ENCODE results near the gene NAALADL2. TPM values are rescaled to one million over a fixed set of nuclear protein-coding genes. Genes with fewer than 3 reads are reported as not detected.

NAALADL2 gene
- total and polyA plus RNA-seq, 9 of the 15 experiments (the other 6 are each of a cell fraction or from before 2014, with no cell fraction given) = 0.29 to 1.1 (median 0.79) TPM; not detected in 1

- TF ChIP-seq ZNF639 (CRISPR knock-in tag; conservative IDR thresholded peaks at IDR 0.05 in 1 of 2, IDR thresholded peaks at IDR 0.05 in 1 of 2) = no peak
- TF ChIP-seq CCNT2 (IDR thresholded peaks at IDR 0.05; ENCODE audit: borderline replicate concordance, extremely low read depth, insufficient read length, low read depth, low read length) = no peak
- no peak for TF ChIP-seq ZBTB34 (CRISPR knock-in tag; IDR thresholded peaks at IDR 0.05)
- TF ChIP-seq JUNB (CRISPR knock-in tag; conservative IDR thresholded peaks at IDR 0.05) = no peak
- TF ChIP-seq MECOM (CRISPR knock-in tag; IDR thresholded peaks at IDR 0.05) = no peak
- no peak for TF ChIP-seq REST (IDR thresholded peaks at IDR 0.05; ENCODE audit: borderline replicate concordance)
- no peak for TF ChIP-seq REST (CRISPR knock-in tag; IDR thresholded peaks at IDR 0.05; ENCODE audit: low read depth)
- TF ChIP-seq MIER1 (IDR thresholded peaks at IDR 0.05; ENCODE audit: low read depth) = no peak
- TF ChIP-seq RFX1 (IDR thresholded peaks at IDR 0.05) = no peak
- TF ChIP-seq PRPF4 (IDR thresholded peaks at IDR 0.05; ENCODE audit: insufficient read depth, low read depth, low read length, poor library complexity, severe bottlenecking) = no peak
- TF ChIP-seq E4F1 (CRISPR knock-in tag; IDR thresholded peaks at IDR 0.05; ENCODE audit: borderline replicate concordance) = no peak
- TF ChIP-seq ATF4 (CRISPR knock-in tag; IDR thresholded peaks at IDR 0.05) = no peak
- no peak for TF ChIP-seq FOS (IDR thresholded peaks at IDR 0.05; ENCODE audit: extremely low read depth, insufficient read length)
Measured at GRCh38 chr3:175269394-175269793, 410.3 kb downstream of the NAALADL2 start (continued).
